Activated gamma-delta T cell treated with anti-CD3 and anti-CD28 coated beads, Interleukin-2, amount 50 U/mL, for 16 hours (primary cell): ENCODE results near the gene ADGRD1.

Experiments used
- DNase-seq: peaks from one replicate; pipeline ENCODE4 v3.0.0-alpha.2; 2020; ENCODE audit warnings: low read depth

Gene ADGRD1

GRCh38 chr12:131074221-131075083, 120.7 kb downstream of the ADGRD1 start:
- DNase-seq = no peak

GRCh38 chr12:131075194-131075593, 121.5 kb downstream of the ADGRD1 start:
- no peak for DNase-seq

DNA sequence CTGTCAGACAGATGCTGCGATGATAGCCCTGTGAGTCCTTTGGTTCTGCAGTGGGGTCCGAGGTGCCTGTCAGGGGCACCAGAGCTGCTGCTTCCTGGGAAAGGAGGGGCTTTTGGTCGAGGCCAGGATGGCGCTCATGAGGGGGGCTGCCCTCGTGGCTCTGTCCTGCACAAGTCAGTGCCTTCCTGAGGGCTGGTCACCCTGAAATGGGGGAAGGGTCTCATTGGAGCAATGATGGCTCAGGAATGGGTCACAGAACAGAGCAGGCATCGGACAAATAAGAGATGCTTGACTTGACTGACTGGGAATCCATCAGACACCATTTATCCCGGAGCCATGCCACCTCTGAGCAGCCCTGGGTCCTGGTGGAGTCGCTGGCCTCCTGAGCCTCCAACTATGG, 121.9 kb downstream of the ADGRD1 start:
- DNase-seq = no peak

- DNase-seq = no peak
Measured at GRCh38 chr12:131076296-131076695, 122.6 kb downstream of the ADGRD1 start.

DNA sequence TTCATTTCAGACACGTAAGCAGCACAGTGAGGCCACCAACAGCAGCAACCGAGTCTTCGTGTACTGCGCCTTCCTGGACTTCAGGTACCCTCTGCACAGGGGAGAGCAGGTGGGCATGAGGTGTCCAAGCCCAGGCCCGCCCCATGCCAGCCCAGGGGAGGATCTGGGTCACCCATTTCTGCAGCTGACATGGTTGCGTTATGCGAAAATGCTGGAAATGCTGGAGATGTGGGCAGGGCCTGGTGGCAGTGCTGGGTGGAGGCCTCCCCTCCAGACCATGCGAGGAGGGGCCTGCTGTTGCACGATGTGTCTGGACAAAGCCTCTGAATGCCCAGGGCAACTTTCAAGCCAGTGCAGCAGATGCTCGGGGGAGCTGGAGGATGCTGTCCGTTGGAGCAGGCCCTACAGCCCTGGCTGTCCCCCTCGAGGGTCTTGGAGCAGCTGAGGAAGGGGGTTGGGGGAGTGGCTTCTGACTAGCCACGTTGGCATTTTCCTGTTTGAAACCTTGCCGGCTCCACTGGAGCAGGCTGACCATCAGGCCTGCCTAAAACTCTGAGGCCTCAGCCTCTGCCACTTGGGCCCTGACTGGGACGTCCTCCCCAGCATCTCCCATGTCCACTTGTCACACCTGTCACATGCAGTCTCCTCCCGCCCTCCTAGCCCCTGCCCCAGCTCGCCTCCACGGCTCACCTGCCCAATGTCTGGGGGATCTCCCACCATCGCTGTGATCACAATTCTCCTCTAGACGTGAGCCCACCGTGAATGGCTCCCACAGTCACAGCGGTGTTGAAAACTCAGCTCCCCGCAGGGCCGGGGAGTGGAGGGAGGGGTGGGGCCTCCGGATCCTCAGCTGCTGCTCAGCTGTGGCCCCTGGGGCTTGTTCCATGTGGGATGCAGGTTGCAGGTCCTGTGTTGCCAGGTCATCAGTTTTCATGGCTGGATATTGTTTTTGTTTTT, 123.4 kb downstream of the ADGRD1 start:
- DNase-seq = no peak

DNA sequence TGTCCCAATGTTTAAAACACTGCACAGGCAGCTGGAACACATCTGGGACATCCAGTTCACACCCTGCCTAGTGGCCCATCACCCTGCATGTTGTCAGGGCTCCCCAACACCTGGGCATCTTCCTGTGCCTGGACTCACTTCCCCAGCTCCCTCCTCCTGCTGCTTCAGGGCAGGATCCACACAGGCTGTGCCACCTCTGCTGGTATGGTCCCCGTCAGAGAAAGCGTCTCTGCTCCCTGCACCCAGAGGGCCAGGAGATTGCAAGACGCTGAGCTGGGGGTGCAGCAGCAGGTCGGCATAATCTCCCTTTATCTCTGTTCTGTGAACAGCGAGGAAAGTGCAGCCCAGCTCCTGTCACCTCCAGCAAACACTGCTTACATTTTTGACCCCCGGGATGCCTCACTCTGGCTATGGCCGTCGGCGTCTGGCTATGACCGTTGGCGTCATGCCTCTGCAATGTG, 124.3 kb downstream of the ADGRD1 start:
- DNase-seq = no peak

DNA sequence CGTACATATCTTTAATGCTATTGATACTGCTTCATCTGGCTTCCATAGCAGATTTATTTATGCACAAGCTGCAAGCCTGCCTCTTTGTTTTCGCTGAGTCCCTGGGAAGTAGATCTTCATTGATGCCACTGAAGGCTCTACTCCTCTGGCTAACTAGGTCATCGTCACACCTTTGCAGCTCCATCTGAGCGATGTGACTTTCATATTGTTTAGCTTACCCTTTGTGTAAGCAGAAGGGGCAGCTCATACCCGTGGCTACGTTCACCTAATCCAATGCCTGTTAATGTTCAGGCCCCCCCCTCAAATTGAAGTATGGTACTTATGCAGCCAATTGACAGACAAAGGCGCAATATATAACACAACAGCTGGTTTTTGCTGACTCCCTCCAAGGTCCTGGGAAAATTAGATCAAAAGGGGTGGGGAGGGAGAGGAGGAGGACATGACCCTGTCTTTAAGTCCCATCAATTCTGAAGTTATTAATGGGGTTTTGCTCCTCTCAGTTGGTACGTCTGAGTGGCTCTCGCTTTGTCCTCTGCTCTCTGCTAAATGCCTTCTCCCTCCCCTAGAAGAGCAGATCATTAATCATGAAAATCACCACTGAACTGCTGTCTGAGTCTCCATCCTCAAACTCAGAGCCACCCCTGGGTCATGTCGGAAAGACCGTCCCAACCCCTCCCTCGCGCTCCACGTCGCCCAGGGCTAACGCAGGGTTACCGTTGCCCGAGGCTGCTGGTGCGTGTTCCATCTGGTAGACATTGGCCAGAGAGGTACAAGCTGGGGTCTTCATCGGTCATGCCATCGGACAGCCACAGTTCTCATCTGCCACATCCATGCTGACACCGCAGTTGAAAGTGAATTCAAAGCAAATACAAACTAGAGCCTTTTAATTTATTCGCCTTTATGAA, 128.8 kb downstream of the ADGRD1 start:
- DNase-seq = no peak

GRCh38 chr12:131084341-131085011, 130.8 kb downstream of the ADGRD1 start:
- DNase-seq = no peak

DNA sequence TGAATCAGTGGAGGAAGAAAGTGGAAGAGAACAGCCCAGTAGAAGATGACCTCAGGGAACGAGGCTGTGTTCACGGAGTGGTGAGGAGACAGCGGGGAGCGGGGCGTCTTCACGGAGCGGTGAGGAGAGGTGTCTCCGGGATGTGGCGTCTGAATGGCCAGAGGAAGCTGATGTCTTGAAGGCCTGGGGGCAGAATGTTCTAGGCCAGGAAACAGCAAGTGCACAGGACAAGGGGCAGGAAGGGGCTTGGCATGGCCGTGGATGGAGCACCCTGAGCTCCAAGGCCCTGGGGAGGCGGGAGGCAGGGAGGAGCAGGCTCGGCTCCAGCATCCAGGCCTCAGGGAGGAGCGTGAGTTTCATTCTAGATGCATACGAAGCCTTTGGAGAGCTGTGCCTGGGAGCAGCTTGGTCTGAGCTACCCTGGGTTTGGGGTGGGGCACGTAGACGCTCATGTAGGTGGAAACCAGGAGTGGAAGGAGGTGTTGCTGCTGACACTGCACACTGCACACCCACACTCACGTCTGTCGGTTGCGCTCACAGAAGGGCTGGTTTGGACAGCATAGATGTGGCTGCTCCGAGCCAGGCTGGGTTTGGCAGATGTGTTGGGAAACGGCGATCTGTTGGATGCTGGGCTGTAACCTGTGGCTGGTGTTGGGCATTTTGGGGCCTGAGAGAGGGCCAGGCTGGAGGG, 131.6 kb downstream of the ADGRD1 start:
- no peak for DNase-seq

DNA sequence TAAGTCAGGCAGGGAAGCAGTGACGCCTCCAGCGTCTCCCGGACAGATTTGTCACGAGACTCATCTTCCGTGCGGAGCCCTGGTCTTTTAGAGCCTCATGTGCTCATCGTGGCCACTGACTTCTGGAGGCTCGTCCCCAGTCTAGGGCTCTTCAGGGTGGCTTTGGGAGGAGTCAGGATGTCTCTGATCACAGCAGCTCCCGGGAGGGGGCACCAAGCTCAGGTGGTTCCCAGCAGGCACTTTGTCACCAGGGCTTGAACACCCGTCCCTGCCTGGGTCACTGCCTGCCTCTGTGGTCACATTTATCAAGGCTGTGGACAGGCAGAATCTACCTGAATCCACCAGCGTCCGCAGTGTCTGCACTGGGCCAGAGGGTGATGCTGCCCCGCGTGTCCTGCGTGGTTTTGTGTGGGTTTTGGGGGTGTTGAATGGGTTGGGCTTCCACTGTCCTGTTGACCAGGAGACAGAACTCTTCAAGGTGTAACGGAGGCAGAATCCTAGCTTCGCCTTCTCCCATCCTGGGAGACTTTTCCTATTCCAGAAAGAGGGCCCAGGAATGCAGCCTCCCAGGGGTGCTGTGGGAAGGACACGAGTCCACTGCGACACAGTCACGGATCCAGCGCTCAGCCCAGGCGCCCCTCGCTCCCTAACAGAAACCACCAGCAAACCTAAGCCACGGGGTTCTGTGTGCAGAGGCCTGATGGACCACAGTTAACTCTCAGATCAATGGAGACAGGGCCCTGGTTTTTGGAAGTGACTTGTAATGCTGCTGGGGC, 132.3 kb downstream of the ADGRD1 start:
- DNase-seq = no peak

DNA sequence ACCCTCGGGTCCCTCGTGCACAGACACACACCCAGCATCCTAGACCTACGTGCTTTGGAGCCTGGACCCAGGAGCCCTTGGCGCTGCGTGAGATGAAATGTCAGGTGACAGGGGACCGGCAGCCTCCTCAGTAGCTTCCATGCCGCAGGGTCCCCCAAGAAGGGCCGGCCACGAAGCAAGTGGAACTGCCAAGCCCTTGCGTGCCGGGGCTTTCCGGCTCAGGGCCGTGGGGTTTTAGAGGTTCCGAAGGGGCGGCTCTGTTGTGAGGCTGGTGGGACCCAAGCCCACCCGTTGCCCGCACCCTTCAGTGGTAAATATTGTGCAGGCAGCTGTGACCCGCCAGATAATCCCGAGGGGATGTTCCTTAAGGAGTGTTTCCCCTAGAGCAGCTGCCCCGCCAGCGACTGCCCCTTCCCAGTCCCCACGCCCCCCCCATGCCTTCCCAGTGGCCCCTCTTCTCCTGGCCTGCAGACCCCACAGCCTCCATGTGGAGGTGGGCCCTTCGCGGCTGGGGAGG, 133.7 kb downstream of the ADGRD1 start:
- DNase-seq = no peak

- no peak for DNase-seq
Measured at GRCh38 chr12:131087991-131088700, 134.4 kb downstream of the ADGRD1 start.

- no peak for DNase-seq
Measured at GRCh38 chr12:131088701-131089530, 135.2 kb downstream of the ADGRD1 start.

- no peak for DNase-seq
Measured at GRCh38 chr12:131089531-131090273, 136.0 kb downstream of the ADGRD1 start.

- no peak for DNase-seq
Measured at GRCh38 chr12:131090274-131091210, 136.8 kb downstream of the ADGRD1 start.

DNA sequence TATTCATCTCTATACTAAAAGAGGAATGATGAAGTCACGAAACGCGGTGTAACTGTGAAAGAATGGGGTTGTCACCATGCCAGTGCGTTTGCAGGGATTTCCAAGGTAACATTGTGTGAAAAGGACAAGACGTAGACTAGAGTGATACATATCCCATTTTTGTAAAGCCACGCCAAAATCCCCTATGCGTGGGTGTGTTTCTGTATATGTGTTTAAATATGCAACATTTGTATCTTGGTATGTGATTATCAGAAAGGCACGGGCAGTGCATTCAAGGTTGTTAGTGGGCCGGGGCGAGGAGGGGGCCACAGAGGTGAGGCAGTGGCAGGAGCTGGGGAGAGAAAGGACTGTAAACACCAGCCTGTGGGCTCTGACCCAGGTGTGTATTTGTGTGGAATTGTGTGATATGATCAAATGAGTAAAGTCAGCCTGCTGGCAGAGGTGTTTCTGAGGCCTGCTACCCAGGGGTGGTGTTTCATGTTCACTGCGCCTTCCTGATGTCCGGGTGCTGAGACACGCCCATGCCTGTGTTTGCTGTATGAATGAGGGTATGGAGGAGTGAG, 137.8 kb downstream of the ADGRD1 start:
- no peak for DNase-seq
